ENCODE data around the gene RHBDL1. TPM values are rescaled to one million over a fixed set of nuclear protein-coding genes. Genes with fewer than 3 reads are reported as not detected.

RHBDL1 gene
- polyA plus RNA-seq, 1 donor = 2.6 TPM

DNA sequence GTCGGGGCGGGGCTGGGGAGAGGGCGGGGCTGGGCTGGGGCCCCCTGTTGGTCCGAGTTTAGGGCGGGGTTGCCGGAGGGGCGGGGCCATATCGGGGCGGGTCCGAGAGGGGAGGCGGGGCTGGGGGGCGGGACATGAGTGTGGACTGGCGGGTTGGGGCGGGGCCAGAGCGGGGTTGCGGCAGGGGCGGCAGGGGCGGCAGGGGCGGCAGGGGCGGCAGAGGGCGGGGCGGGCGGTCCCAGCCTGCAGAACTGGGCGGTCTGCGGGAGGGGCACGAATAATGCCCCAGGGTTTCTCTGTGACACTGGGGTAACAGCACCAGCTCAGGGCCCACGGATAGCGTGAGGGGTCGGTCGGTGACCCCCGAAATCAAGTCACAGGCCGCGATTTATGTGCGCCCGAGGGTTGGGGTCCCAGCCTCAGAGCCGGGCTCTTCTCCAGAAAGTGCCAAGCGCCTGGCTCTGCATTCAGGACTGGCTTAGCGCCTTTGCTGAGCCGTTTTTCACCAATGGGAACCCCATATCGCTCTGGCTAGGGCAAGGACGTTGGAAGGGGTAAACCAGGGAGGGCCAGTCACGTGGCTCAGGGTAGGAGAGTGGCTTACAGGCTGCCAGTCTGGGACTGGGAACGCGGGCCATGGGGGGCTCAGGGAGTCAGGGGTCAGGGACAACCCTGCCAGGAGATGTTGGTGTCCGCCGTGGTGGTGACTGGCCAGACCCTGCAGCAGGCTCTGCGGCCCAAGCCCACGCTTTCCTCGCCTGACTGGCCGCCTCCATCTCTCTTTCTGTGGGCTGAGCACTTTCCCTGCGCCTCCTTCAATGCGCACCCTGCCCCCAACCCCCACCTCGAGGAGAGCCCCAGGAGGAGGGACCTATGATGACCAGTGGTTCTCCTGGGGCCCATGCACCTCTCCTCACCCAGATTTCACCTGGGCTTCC lies 38.1 kb upstream of the RHBDL1 start:
- WGBS (ENCODE audit: insufficient coverage, low lambda C conversion rate) = no CpG with 5 or more reads among the region's 53 CpGs
- Histone ChIP-seq H3K27me3 (ENCODE audit: control insufficient read depth, insufficient read depth, low read length) (no peaks in the 10 kb centered on the region), H3K36me3 (ENCODE audit: control insufficient read depth, insufficient read depth, low read length) (peaks cover 8% of the 10 kb centered on the region), H3K4me1 (ENCODE audit: control insufficient read depth, insufficient read depth, low read length) (peaks cover 19% of the 10 kb centered on the region), H3K4me3 (ENCODE audit: low read length) (peak overlapping the region; percentile 78), H3K9me3 (ENCODE audit: control insufficient read depth, low read depth, low read length) (peaks cover 7% of the 10 kb centered on the region), H3K27ac (ENCODE audit: low read length) (peak overlapping the region; percentile 97)
- peak in 1 of 2 donors; percentile 40 for DNase-seq

- H3K27ac ChIP-seq (ENCODE audit: low read length) = no peak overlapping the region
- H3K36me3 ChIP-seq (ENCODE audit: control insufficient read depth, insufficient read depth, low read length) = peaks cover 8% of the 10 kb centered on the region
- no CpG with 5 or more reads among the region's 15 CpGs for WGBS (ENCODE audit: insufficient coverage, low lambda C conversion rate)
- no peak overlapping the region for H3K4me3 ChIP-seq (ENCODE audit: low read length)
- DNase-seq = no peak
- H3K27me3 ChIP-seq (ENCODE audit: control insufficient read depth, insufficient read depth, low read length) = no peaks in the 10 kb centered on the region
- H3K4me1 ChIP-seq (ENCODE audit: control insufficient read depth, insufficient read depth, low read length) = peaks cover 26% of the 10 kb centered on the region
- peaks cover 5% of the 10 kb centered on the region for H3K9me3 ChIP-seq (ENCODE audit: control insufficient read depth, low read depth, low read length)
Observed at GRCh38 chr16:638034-638543, 37.4 kb upstream of the RHBDL1 start.

GRCh38 chr16:638836-639235 lies 36.6 kb upstream of the RHBDL1 start:
- no peak overlapping the region for H3K27ac ChIP-seq (ENCODE audit: low read length)
- no peak overlapping the region for H3K4me3 ChIP-seq (ENCODE audit: low read length)
- no peaks in the 10 kb centered on the region for H3K27me3 ChIP-seq (ENCODE audit: control insufficient read depth, insufficient read depth, low read length)
- no peak for DNase-seq
- H3K4me1 ChIP-seq (ENCODE audit: control insufficient read depth, insufficient read depth, low read length) = peaks cover 29% of the 10 kb centered on the region
- peaks cover 5% of the 10 kb centered on the region for H3K9me3 ChIP-seq (ENCODE audit: control insufficient read depth, low read depth, low read length)
- no CpG with 5 or more reads among the region's 9 CpGs for WGBS (ENCODE audit: insufficient coverage, low lambda C conversion rate)
- peaks cover 6% of the 10 kb centered on the region for H3K36me3 ChIP-seq (ENCODE audit: control insufficient read depth, insufficient read depth, low read length)

- H3K27me3 ChIP-seq (ENCODE audit: control insufficient read depth, insufficient read depth, low read length) = no peaks in the 10 kb centered on the region
- H3K4me1 ChIP-seq (ENCODE audit: control insufficient read depth, insufficient read depth, low read length) = peaks cover 36% of the 10 kb centered on the region
- H3K27ac ChIP-seq (ENCODE audit: low read length) = no peak overlapping the region
- H3K9me3 ChIP-seq (ENCODE audit: control insufficient read depth, low read depth, low read length) = peaks cover 5% of the 10 kb centered on the region
- H3K36me3 ChIP-seq (ENCODE audit: control insufficient read depth, insufficient read depth, low read length) = peaks cover 2% of the 10 kb centered on the region
- DNase-seq = no peak
- peak overlapping the region; percentile 81 for H3K4me3 ChIP-seq (ENCODE audit: low read length)
- no CpG with 5 or more reads among the region's 5 CpGs for WGBS (ENCODE audit: insufficient coverage, low lambda C conversion rate)
Observed at GRCh38 chr16:640614-641013, 34.9 kb upstream of the RHBDL1 start.

DNA sequence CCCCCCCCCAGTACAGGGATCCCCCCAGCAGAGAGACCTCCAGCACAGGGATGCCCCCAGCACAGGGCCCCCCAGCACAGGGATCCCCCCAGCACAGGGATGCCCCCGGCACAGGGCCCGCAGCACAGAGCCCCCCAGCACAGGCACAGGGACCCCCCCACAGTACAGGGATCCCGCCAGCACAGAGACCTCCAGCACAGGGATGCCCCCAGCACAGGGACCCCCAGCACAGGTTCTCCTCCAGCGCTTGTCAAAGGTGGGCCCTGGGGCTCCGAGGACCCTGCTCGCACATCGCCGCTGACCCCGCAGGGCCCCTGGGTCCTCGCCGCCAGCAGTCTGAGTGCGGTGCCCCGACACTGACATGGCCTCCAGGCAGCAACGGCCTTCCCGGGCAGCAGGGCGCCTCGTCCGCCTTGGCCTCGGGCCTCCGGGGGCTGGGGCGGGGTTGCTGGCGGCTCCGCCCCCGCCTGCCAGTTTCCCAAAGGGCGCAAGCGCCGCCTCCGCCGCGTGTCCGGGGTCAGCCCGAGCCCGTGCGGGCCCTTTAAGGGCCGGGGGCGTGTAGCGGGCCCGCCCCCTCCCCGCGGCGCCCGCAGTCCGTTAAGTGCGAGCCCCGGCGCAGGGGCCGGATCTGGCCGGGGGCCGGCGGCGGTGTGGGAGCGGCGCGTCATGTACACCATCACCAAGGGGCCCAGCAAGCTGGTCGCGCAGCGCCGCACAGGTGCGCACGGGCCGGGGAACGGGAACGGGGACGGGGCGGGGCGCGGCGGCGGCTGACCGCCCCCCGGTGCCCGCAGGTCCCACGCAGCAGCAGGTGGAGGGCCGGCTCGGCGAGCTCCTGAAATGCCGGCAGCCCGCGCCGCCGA lies 33.9 kb upstream of the RHBDL1 start, which contains the start of gene MCRIP2:
Gene MCRIP2, plus strand, starts transcription at position 503 of the 863 bp plus-strand sequence. Its CDS starts 164 bp downstream, at position 667.
- Histone ChIP-seq H3K9me3 (ENCODE audit: control insufficient read depth, low read depth, low read length) (peaks cover 5% of the 10 kb centered on the region), H3K36me3 (ENCODE audit: control insufficient read depth, insufficient read depth, low read length) (peaks cover 2% of the 10 kb centered on the region), H3K4me3 (ENCODE audit: low read length) (peak within 1 kb of the TSS; percentile 81), H3K4me1 (ENCODE audit: control insufficient read depth, insufficient read depth, low read length) (peaks cover 45% of the 10 kb centered on the region), H3K27ac (ENCODE audit: low read length) (peak within 1 kb of the TSS; percentile 85), H3K27me3 (ENCODE audit: control insufficient read depth, insufficient read depth, low read length) (no peaks in the 10 kb centered on the region)
- no CpG with 5 or more reads among the region's 81 CpGs for WGBS (ENCODE audit: insufficient coverage, low lambda C conversion rate)
- peak; percentile 78 to 91 for DNase-seq

- Histone ChIP-seq H3K27ac (ENCODE audit: low read length) (peak overlapping the region; percentile 85), H3K9me3 (ENCODE audit: control insufficient read depth, low read depth, low read length) (peaks cover 5% of the 10 kb centered on the region), H3K4me1 (ENCODE audit: control insufficient read depth, insufficient read depth, low read length) (peaks cover 51% of the 10 kb centered on the region), H3K4me3 (ENCODE audit: low read length) (peak overlapping the region; percentile 79), H3K36me3 (ENCODE audit: control insufficient read depth, insufficient read depth, low read length) (peaks cover 10% of the 10 kb centered on the region), H3K27me3 (ENCODE audit: control insufficient read depth, insufficient read depth, low read length) (no peaks in the 10 kb centered on the region)
- DNase-seq = peak; percentile 49 to 84
- no CpG with 5 or more reads among the region's 72 CpGs for WGBS (ENCODE audit: insufficient coverage, low lambda C conversion rate)
Observed at GRCh38 chr16:642189-643049, 33.1 kb upstream of the RHBDL1 start.

DNA sequence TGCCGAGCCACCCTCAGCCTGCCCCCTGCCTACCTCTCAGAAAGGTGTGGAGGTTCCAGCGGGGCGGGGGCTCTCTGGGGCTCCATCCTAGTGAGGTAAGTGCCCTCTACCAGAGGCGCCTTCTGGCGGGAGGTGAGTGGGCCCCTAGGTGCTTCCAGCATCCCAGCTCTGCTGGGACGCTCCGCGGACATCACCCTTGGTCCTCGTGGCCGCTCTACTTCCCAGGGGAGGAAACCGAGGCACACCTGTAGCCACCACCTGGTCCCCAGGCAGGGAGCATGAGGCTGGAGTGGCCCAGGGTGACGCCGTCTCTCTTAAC lies 32.5 kb upstream of the RHBDL1 start:
- peak in 1 of 2 donors; percentile 21 for DNase-seq
- Histone ChIP-seq H3K27me3 (ENCODE audit: control insufficient read depth, insufficient read depth, low read length) (no peaks in the 10 kb centered on the region), H3K27ac (ENCODE audit: low read length) (peak overlapping the region; percentile 85), H3K9me3 (ENCODE audit: control insufficient read depth, low read depth, low read length) (peaks cover 8% of the 10 kb centered on the region), H3K36me3 (ENCODE audit: control insufficient read depth, insufficient read depth, low read length) (peaks cover 10% of the 10 kb centered on the region), H3K4me1 (ENCODE audit: control insufficient read depth, insufficient read depth, low read length) (peaks cover 52% of the 10 kb centered on the region), H3K4me3 (ENCODE audit: low read length) (peak overlapping the region; percentile 79)
- WGBS (ENCODE audit: insufficient coverage, low lambda C conversion rate) = no CpG with 5 or more reads among the region's 13 CpGs

DNA sequence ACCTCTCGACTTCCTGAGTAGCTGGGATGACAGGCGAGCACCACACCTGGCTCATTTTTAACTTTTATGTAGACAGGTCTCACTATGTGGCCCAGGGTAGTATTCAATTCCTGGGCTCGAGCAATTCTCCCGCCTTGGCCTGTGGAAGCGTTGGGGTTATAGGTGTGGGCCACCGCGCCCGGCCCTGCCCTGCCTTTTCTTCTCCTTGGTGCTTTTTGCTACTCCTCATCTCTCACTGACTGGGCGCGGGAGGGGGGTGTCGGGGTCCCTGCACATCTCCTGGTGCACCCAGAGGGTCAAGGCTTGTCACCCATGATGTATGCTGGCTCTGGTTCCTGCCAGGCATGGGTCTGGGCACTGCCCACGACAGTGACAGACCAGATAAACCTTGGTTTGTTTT lies 30.9 kb upstream of the RHBDL1 start:
- Histone ChIP-seq H3K27ac (ENCODE audit: low read length) (peak overlapping the region; percentile 78), H3K9me3 (ENCODE audit: control insufficient read depth, low read depth, low read length) (peaks cover 10% of the 10 kb centered on the region), H3K4me3 (ENCODE audit: low read length) (no peak overlapping the region), H3K27me3 (ENCODE audit: control insufficient read depth, insufficient read depth, low read length) (no peaks in the 10 kb centered on the region), H3K36me3 (ENCODE audit: control insufficient read depth, insufficient read depth, low read length) (peaks cover 10% of the 10 kb centered on the region), H3K4me1 (ENCODE audit: control insufficient read depth, insufficient read depth, low read length) (peaks cover 60% of the 10 kb centered on the region)
- no peak for DNase-seq
- WGBS (ENCODE audit: insufficient coverage, low lambda C conversion rate) = 100% methylated on average over 4 of the region's 12 CpGs

DNA sequence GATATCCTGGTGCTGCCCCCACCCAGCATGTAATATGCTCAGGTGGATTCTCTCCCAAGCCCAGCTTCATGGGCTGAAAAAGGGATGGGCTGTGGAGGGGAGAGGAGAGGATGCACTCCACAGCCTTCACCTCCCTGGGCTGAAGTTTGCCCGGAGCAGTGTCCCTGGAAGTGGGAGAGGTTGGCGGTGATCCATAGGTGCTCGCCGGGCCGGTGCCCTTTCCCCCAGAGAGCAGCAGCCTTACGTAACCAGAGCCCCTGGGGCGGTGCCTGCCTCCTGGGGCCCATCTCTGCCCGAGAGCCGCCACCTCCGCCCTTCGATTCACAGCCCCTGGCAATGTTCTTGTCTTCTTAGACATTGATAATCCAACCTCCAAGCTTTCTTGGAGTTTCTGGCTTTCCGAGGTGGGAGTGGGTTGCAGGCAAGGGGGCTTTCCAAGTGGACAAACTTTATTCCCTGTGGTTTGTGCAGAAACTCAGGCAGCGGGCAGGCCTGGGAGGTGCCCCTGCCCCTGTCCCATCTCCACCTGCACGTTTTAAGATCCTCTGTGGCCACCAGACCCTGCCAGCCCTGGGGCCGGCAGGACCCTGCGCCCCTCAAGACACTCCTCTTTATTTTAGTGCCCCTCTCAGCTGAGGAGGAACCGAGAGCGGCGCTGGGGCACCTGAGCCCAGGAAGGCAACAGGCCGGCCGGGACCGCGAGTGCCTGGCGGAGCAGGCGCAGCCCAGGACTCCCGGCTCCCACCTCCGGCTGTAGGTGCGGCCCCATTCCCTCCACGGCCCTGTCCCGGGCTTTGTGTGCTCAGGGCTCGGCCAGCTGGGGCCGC lies 29.4 kb upstream of the RHBDL1 start:
- peaks cover 59% of the 10 kb centered on the region for H3K4me1 ChIP-seq (ENCODE audit: control insufficient read depth, insufficient read depth, low read length)
- peaks cover 9% of the 10 kb centered on the region for H3K9me3 ChIP-seq (ENCODE audit: control insufficient read depth, low read depth, low read length)
- no CpG with 5 or more reads among the region's 32 CpGs for WGBS (ENCODE audit: insufficient coverage, low lambda C conversion rate)
- peak; percentile 78 to 86 for DNase-seq
- peaks cover 10% of the 10 kb centered on the region for H3K36me3 ChIP-seq (ENCODE audit: control insufficient read depth, insufficient read depth, low read length)
- peak overlapping the region; percentile 78 for H3K27ac ChIP-seq (ENCODE audit: low read length)
- peak overlapping the region; percentile 8 for H3K4me3 ChIP-seq (ENCODE audit: low read length)
- no peaks in the 10 kb centered on the region for H3K27me3 ChIP-seq (ENCODE audit: control insufficient read depth, insufficient read depth, low read length)

All from large intestine (tissue), 3 donors.